Ovary (tissue), 9 donors: ENCODE measurements around the gene HAP1. TPM values are rescaled to one million over a fixed set of nuclear protein-coding genes. Genes with fewer than 3 reads are reported as not detected.
"Not testable (repeated sequence)": the region's sequence is repeated elsewhere in the genome, so short reads cannot be mapped to it uniquely, and the experiment has no call there.

Source experiments
- DNase-seq, 5 donors: peaks; one replicate each; pipeline ENCODE4 v3.0.0-alpha.2; 2019 to 2020
- H3K27ac ChIP-seq, 2 donors: fragments of 200-600 bp; one replicate each; pipeline versions ENCODE4 v1.5.1 to v1.8.0; 2019 to 2022
- H3K27me3 ChIP-seq: fragments of 200-600 bp; one replicate; pipeline ENCODE4 v1.8.0; 2022
- H3K36me3 ChIP-seq: fragments of 200-600 bp; sonication (generic); one replicate; pipeline ENCODE4 v1.5.1; 2019
- H3K4me1 ChIP-seq: one replicate; pipeline ENCODE4 v1.8.1; 2013; ENCODE audit warnings: mild to moderate bottlenecking, moderate library complexity; ENCODE audit not compliant: insufficient read depth
- H3K4me3 ChIP-seq: fragments of 200-600 bp; sonication (generic); one replicate; pipeline ENCODE4 v1.5.1; 2017
- H3K9me3 ChIP-seq, 2 donors: fragments of 200-600 bp in 1 of 2; sonication (generic) in 1 of 2; one replicate each; pipeline versions ENCODE4 v1.5.1 to v1.8.1; 2013 to 2019; ENCODE audit warnings: mild to moderate bottlenecking in 1 of 2, moderate library complexity in 1 of 2
- CTCF ChIP-seq, 3 donors: fragments of 450-650 bp in 2 of 3; fragments of 200-600 bp in 1 of 3; IDR thresholded peaks; one replicate each; pipeline versions ENCODE4 v1.5.1 to v1.8.0; 2016 to 2022; ENCODE audit warnings: antibody characterized with exemption in 3 of 3, mild to moderate bottlenecking in 1 of 3
- EP300 ChIP-seq: sonication (generic); formaldehyde crosslinking; IDR thresholded peaks from one replicate; pipeline ENCODE4 v1.6.1; 2017; ENCODE audit warnings: antibody characterized with exemption
- POLR2A ChIP-seq: fragments of 450-650 bp; IDR thresholded peaks from one replicate; pipeline ENCODE4 v1.6.1; 2017; ENCODE audit warnings: antibody characterized with exemption, mild to moderate bottlenecking, moderate library complexity
- WGBS, 3 donors: extraction: QIAGEN DNeasy Blood & Tissue Kit in 1 of 3; methylation state at CpG; one replicate each; pipeline versions ENCODE4 v1.1.5 to v1.1.7; 2013 to 2017; 5-methylcytosine and 5-hydroxymethylcytosine counted together
- intact Hi-C, 4 donors: fragments of 100-400 bp; cut with DNase I; formaldehyde crosslinking; loops; one replicate each; pipeline versions ENCODE4 v1.11.0 to v1.15.1; 2022 to 2023
- polyA plus RNA-seq, 2 donors: library from polyadenylated mRNA; stranded (reverse); fragments of 200-250 nt in 1 of 2; fragments of 350-450 nt in 1 of 2; fragmentation: Illumina TruSeq in 1 of 2; extraction: RNeasy Lipid Tissue Mini Kit (QIAGEN cat#74804) in 1 of 2; gene quantifications; one replicate each; pipeline ENCODE4 v1.2.3, GENCODE V29; 2013 to 2014
- total RNA-seq, 7 donors: library from RNA; depleted of rRNA in 2 of 7; stranded (reverse); fragments of >200 nt in 2 of 7; fragmentation: NEBNext Ultra II Directional in 3 of 7; extraction: Animal tissue kit (Norgen Biotek cat#: 25700) in 3 of 7; gene quantifications; one replicate each; pipeline versions ENCODE4 v1.1.0 to v1.2.4, GENCODE V29; 2016 to 2023
- donor health status: DM: no; HTN: no; CAD: no; lungs with moderate emphysema.
- donor health status: DM: no; HTN: no; CAD: no.
- donor health status: Bipolar disorder and iron deficiency.
- donor health status: DM: yes; HTN: yes; CAD: no.
- donor health status: DM: no; HTN: no; CAD: no.
- donor health status: DM: yes; HTN: yes; CAD: no.

HAP1 gene
- total and polyA plus RNA-seq, 9 donors: 0.12 to 1.5 (median 0.56) TPM

GRCh38 chr17:41702712-41703111 lies 31.7 kb downstream of the HAP1 start:
- peaks cover 5% of the 10 kb centered on the region for H3K4me1 ChIP-seq
- H3K36me3 ChIP-seq: no peaks in the 10 kb centered on the region
- H3K4me3 ChIP-seq: no peak overlapping the region
- TF ChIP-seq CTCF (IDR thresholded peaks at IDR 0.05) (no peak), POLR2A (no peak), EP300 (no peak)
- H3K9me3 ChIP-seq: no peaks in the 10 kb centered on the region
- intact Hi-C loops: no loop called here
- WGBS, 3 donors: 76 to 88% (median 77%) methylated on average over 8 of the region's 8 CpGs
- no peak overlapping the region for H3K27ac ChIP-seq
- no peak for DNase-seq
- no peaks in the 10 kb centered on the region for H3K27me3 ChIP-seq

- 78 to 85% (median 82%) methylated on average over 3 of the region's 3 CpGs for WGBS, 3 donors
- H3K9me3 ChIP-seq, DNase-seq, H3K27me3 ChIP-seq, intact Hi-C loops, H3K27ac ChIP-seq, H3K4me1 ChIP-seq, H3K36me3 ChIP-seq, H3K4me3 ChIP-seq: not testable (repeated sequence)
Measured at GRCh38 chr17:41700843-41701242, 33.6 kb downstream of the HAP1 start.

GRCh38 chr17:41697122-41697962 lies 37.1 kb downstream of the HAP1 start:
- peak; percentile 47 to 84 (median 65) for DNase-seq
- Histone ChIP-seq H3K9me3 (no peaks in the 10 kb centered on the region), H3K27me3 (no peaks in the 10 kb centered on the region), H3K27ac (peak overlapping the region in 1 of 2 donors; percentile 5), H3K4me3 (no peak overlapping the region), H3K36me3 (no peaks in the 10 kb centered on the region), H3K4me1 (peaks cover 10% of the 10 kb centered on the region)
- TF ChIP-seq CTCF (IDR thresholded peaks at IDR 0.05) (no peak), EP300 (no peak), POLR2A (no peak)
- 19 to 25% (median 20%) methylated on average over 6 of the region's 6 CpGs for WGBS, 3 donors
- intact Hi-C loops: no loop called here

GRCh38 chr17:41695954-41696757 lies 38.3 kb downstream of the HAP1 start:
- peak overlapping the region; percentile 17 to 43 for H3K27ac ChIP-seq
- WGBS, 3 donors: 33 to 48% (median 33%) methylated on average over 11 of the region's 11 CpGs
- H3K4me3 ChIP-seq: no peak overlapping the region
- H3K36me3 ChIP-seq: no peaks in the 10 kb centered on the region
- TF ChIP-seq POLR2A: no peak
- peak; percentile 59 to 68 (median 65) for TF ChIP-seq CTCF (IDR thresholded peaks at IDR 0.05)
- TF ChIP-seq EP300: no peak
- no peaks in the 10 kb centered on the region for H3K9me3 ChIP-seq
- intact Hi-C loops: no loop called here
- H3K27me3 ChIP-seq: no peaks in the 10 kb centered on the region
- H3K4me1 ChIP-seq: peaks cover 10% of the 10 kb centered on the region
- DNase-seq: peak; percentile 60 to 84 (median 77)
